GM23248 (cell line): ENCODE data around the gene HAPSTR1. TPM values are rescaled to one million over a fixed set of nuclear protein-coding genes. Genes with fewer than 3 reads are reported as not detected.

ENCODE experiments used
- DNase-seq: peaks from one replicate; pipeline ENCODE4 v3.0.0-alpha.2; 2015
- H2AFZ ChIP-seq: fragments of 200-600 bp; sonication (generic); 2 replicates; pipeline ENCODE4 v1.6.1; 2016; ENCODE audit warnings: antibody characterized with exemption
- H3F3A ChIP-seq: fragments of 200-600 bp; sonication (generic); 2 replicates; pipeline ENCODE4 v1.6.1; 2016; ENCODE audit warnings: mild to moderate bottlenecking, antibody characterized with exemption, mixed run types; ENCODE audit not compliant: insufficient read depth
- H3K27ac ChIP-seq: fragments of 200-600 bp; sonication (generic); 2 replicates; pipeline ENCODE4 v1.5.1; 2016; ENCODE audit warnings: mild to moderate bottlenecking
- H3K27me3 ChIP-seq: fragments of 200-600 bp; sonication (generic); replicated peaks from 2 replicates; pipeline ENCODE4 v1.6.1; 2016; ENCODE audit warnings: mild to moderate bottlenecking; ENCODE audit not compliant: insufficient read depth
- H3K36me3 ChIP-seq: fragments of 200-600 bp; sonication (generic); 2 replicates; pipeline ENCODE4 v1.6.1; 2016; ENCODE audit warnings: low read depth, mild to moderate bottlenecking
- H3K4me1 ChIP-seq: fragments of 200-600 bp; sonication (generic); 2 replicates; pipeline ENCODE4 v1.6.1; 2016; ENCODE audit warnings: mild to moderate bottlenecking; ENCODE audit not compliant: insufficient read depth
- H3K4me2 ChIP-seq: fragments of 200-600 bp; sonication (generic); one replicate; pipeline ENCODE4 v1.6.1; 2016; ENCODE audit warnings: mild to moderate bottlenecking; ENCODE audit not compliant: unreplicated experiment
- H3K4me3 ChIP-seq: fragments of 200-600 bp; sonication (generic); 2 replicates; pipeline ENCODE4 v1.5.1; 2016; ENCODE audit warnings: mild to moderate bottlenecking
- H3K79me2 ChIP-seq: fragments of 200-600 bp; sonication (generic); 2 replicates; pipeline ENCODE4 v1.6.1; 2016; ENCODE audit warnings: mild to moderate bottlenecking; ENCODE audit not compliant: insufficient read depth
- H3K9ac ChIP-seq: fragments of 200-600 bp; sonication (generic); 2 replicates; pipeline ENCODE4 v1.6.1; 2016; ENCODE audit warnings: mild to moderate bottlenecking
- H3K9me2 ChIP-seq: fragments of 200-600 bp; sonication (generic); 2 replicates; pipeline ENCODE4 v1.6.1; 2016; ENCODE audit warnings: mixed run types, mild to moderate bottlenecking, moderate library complexity; ENCODE audit not compliant: insufficient read depth
- H3K9me3 ChIP-seq: fragments of 200-600 bp; sonication (generic); one replicate; pipeline ENCODE4 v1.6.1; 2017; ENCODE audit warnings: low read depth
- H4K20me1 ChIP-seq: fragments of 200-600 bp; sonication (generic); 2 replicates; pipeline ENCODE4 v1.6.0; 2016; ENCODE audit not compliant: insufficient read depth
- EZH2 ChIP-seq: fragments of 200-600 bp; sonication (generic); IDR thresholded peaks from 2 replicates; pipeline ENCODE4 v1.6.1; 2018; ENCODE audit warnings: antibody characterized with exemption, mild to moderate bottlenecking; ENCODE audit not compliant: insufficient read depth, poor library complexity, severe bottlenecking
- EZH2phosphoT487 ChIP-seq: fragments of 200-600 bp; sonication (generic); IDR thresholded peaks from 2 replicates; pipeline ENCODE4 v1.6.1; 2018; ENCODE audit warnings: antibody characterized with exemption, moderate library complexity, mild to moderate bottlenecking, low read depth; ENCODE audit not compliant: insufficient read depth
- WGBS, 2 experiments: methylation state at CpG; one replicate each; pipeline ENCODE4 v1.1.6; 2015 to 2017; ENCODE audit warnings: low lambda C conversion rate in 2 of 2, low coverage in 1 of 2; ENCODE audit errors: missing lambda C conversion rate in 2 of 2; 5-methylcytosine and 5-hydroxymethylcytosine counted together
- in situ Hi-C: fragments of 300-500 bp; cut with MboI; formaldehyde crosslinking; loops from 2 replicates; pipeline ENCODE4 v1.15.0; 2020
- polyA plus RNA-seq: library from polyadenylated mRNA; unstranded; fragments of >200 nt; fragmentation: Nextera tagmentation; extraction: Ambion mirVana; gene quantifications from 2 replicates; pipeline ENCODE4 v1.2.1, GENCODE V29; 2016
- total RNA-seq: library from RNA; depleted of rRNA; stranded (reverse); fragments of >200 nt; shearing (Covaris generic); gene quantifications from 2 replicates; pipeline ENCODE4 v1.2.3, GENCODE V29; 2014; rRNA removed

The HAPSTR1 gene
- total and polyA plus RNA-seq, 2 experiments from 2014 or later, result 11.7 to 79.2 TPM

DNA sequence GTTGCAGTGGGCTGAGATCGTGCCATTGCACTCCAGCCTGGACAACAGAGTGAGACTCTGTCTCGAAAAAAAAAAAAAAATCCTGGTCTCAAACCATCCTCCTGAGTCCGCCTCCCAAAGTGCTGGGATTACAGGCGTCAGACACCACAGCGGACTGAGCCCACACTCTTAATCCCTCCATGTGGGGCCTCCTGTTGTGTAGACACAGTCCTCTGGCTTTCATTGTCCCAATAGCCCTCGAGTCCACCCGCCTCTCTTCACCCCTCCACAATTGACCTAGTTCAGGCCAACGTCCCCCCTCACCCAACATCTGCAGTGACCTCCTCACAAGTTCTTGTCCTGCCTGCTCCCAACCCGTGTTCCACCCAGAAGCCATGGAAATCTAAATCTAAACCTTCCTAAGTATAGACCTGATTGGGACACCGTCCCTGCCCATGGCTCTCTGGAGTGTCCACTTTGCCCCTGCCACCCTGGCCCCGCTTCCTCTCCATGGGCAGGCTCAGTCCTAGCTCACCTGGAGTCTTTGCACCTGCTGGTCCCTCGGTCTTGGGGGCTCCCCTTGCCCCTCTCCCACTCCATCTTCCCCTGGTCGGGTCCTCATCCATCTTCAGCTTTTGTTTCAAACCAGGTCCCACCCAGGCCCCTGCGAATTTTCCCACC lies 46.7 kb downstream of the HAPSTR1 start:
- Histone ChIP-seq H2AFZ (no peak overlapping the region), H3K36me3 (no peaks in the 10 kb centered on the region), H4K20me1 (0 out of 2 replicates have a peak, but pooled peaks cover 4% of the 10 kb centered on the region), H3K4me2 (no peak overlapping the region), H3K9me3 (no peaks in the 10 kb centered on the region), H3K4me1 (no peaks in the 10 kb centered on the region), H3K27me3 (no peaks in the 10 kb centered on the region), H3K9me2 (no peaks in the 10 kb centered on the region), H3K9ac (no peak overlapping the region), H3K27ac (no peak overlapping the region), H3K79me2 (no peaks in the 10 kb centered on the region), H3K4me3 (no peak overlapping the region), H3F3A (peaks cover 17% of the 10 kb centered on the region)
- TF ChIP-seq EZH2phosphoT487, result no peak
- no peak for TF ChIP-seq EZH2
- 73 to 78% methylated on average over 14 of the region's 14 CpGs for WGBS, 2 experiments
- no peak for DNase-seq
- in situ Hi-C loops, result loop anchor here (25.0 kb wide), 1 partner anchor 1599 kb away; the partner anchor contains the start of gene NUBP1

DNA sequence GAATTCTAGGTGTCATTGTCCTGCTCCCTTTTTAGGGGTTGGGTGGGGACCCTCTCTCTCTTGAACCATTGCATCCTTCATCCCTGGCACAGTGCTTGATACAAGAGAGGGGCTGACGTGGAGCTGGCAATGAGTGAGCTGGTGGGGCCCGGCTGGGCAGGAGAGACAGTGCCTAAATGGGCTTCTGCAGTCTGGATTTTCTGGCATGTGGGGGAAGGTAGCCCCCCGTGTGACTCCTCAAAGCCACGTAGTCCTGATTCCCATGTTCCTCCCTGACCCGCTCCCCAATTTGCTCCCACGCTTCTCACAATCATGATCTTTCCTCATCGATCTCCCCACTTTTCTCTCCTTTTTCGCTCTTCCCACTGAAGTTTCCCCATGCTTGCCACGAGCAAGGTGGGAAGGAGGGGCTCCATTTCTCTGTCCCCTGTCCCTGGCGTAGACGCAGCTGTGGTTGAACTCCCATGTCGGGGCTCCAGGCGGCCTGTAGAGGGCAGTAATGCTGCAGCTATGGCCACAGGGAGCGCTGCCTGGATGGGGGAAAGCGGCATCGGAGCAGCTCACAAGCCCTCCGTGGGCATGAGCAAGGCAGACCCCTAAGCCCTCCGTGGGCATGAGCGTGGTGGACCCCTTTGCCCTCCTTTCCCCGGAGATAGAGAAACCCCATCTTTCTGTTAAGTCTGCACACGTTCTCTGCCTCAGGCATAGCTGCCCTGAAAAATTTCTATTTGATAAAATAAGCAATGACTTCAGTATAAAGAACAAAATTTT lies 47.5 kb downstream of the HAPSTR1 start:
- H3K4me2 ChIP-seq, result peak overlapping the region; percentile 32
- H3K4me1 ChIP-seq, result no peaks in the 10 kb centered on the region
- H3K36me3 ChIP-seq, result no peaks in the 10 kb centered on the region
- peak; percentile 80 for DNase-seq
- H2AFZ ChIP-seq, result no peak overlapping the region
- no peaks in the 10 kb centered on the region for H3K9me3 ChIP-seq
- TF ChIP-seq EZH2 (no peak), EZH2phosphoT487 (no peak)
- no peaks in the 10 kb centered on the region for H3K79me2 ChIP-seq
- in situ Hi-C loops, result loop anchor here (25.0 kb wide), 1 partner anchor 1598 kb away; the partner anchor contains the start of gene NUBP1
- no peaks in the 10 kb centered on the region for H3K27me3 ChIP-seq
- H3K9ac ChIP-seq, result peak overlapping the region; percentile 23; the same call in 1 of the 2 replicates
- no peak overlapping the region for H3K27ac ChIP-seq
- WGBS, 2 experiments, result 11% methylated on average over 20 to 21 of the region's 21 CpGs
- H3K4me3 ChIP-seq, result peak overlapping the region; percentile 37; the same call in 1 of the 2 replicates
- peaks cover 17% of the 10 kb centered on the region for H3F3A ChIP-seq
- H3K9me2 ChIP-seq, result no peaks in the 10 kb centered on the region
- 0 out of 2 replicates have a peak, but pooled peaks cover 4% of the 10 kb centered on the region for H4K20me1 ChIP-seq

DNA sequence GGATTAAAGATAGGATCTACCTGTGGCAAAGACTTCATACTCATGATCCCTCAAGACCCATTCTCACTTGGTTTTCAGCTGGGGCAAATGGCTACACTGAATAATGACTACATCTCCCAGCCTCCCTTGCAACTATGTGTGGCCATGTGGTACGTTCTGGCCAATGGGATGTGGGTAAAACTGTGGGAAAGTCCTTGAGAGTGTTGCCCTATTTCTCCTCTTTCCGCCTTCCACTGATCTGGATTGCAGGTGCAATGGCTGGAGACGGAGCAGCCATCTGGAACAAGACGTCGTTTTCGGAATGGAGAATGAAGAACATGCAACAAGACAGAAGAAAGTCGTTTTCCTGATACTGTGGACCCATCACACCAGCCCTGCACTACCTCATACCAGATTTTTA lies 48.5 kb downstream of the HAPSTR1 start:
- no peak overlapping the region for H3K9ac ChIP-seq
- DNase-seq, result peak; percentile 56
- no peaks in the 10 kb centered on the region for H3K9me3 ChIP-seq
- no peak overlapping the region for H2AFZ ChIP-seq
- H3F3A ChIP-seq, result peaks cover 7% of the 10 kb centered on the region; the same call in 1 of the 2 replicates
- no peaks in the 10 kb centered on the region for H3K4me1 ChIP-seq
- H3K79me2 ChIP-seq, result no peaks in the 10 kb centered on the region
- no peaks in the 10 kb centered on the region for H3K27me3 ChIP-seq
- no peak overlapping the region for H3K4me2 ChIP-seq
- WGBS, 2 experiments, result 95 to 96% methylated on average over 7 of the region's 7 CpGs
- H3K27ac ChIP-seq, result no peak overlapping the region
- H3K4me3 ChIP-seq, result no peak overlapping the region
- 0 out of 2 replicates have a peak, but pooled peaks cover 4% of the 10 kb centered on the region for H4K20me1 ChIP-seq
- in situ Hi-C loops, result loop anchor here (10.0 to 25.0 kb wide), 2 partner anchors 1045 to 1597 kb away; partner anchors contain the start of genes GRIN2A and NUBP1
- TF ChIP-seq EZH2 (no peak), EZH2phosphoT487 (no peak)
- H3K9me2 ChIP-seq, result no peaks in the 10 kb centered on the region
- no peaks in the 10 kb centered on the region for H3K36me3 ChIP-seq

Other genes starting within 250 kb of the HAPSTR1 start
- 129 and 143 TPM in 2 replicates for gene CARHSP1, start 222.6 kb upstream of the HAPSTR1 start, total RNA-seq
- 150 and 156 TPM in 2 replicates for gene CARHSP1, start 222.6 kb upstream of the HAPSTR1 start, polyA plus RNA-seq
- not detected in 2 replicates for gene LITAFD, start 209.3 kb upstream of the HAPSTR1 start, total RNA-seq
- not detected in 2 replicates for gene LITAFD, start 209.3 kb upstream of the HAPSTR1 start, polyA plus RNA-seq
- gene USP7, start 127.7 kb upstream of the HAPSTR1 start, total RNA-seq, result 28.3 and 30.6 TPM in 2 replicates
- gene USP7, start 127.7 kb upstream of the HAPSTR1 start, polyA plus RNA-seq, result 13.2 and 13.3 TPM in 2 replicates